HT-29 (cell line): ENCODE data around the gene ZNG1A. TPM values are rescaled to one million over a fixed set of nuclear protein-coding genes. Genes with fewer than 3 reads are reported as not detected.
"Not testable (repeated sequence)": the region's sequence is repeated elsewhere in the genome, so short reads cannot be mapped to it uniquely, and the experiment has no call there.

Source experiments
- DNase-seq: peaks from one replicate; pipeline ENCODE4 v3.0.0-alpha.2; 2015; ENCODE audit warnings: low spot score
- total RNA-seq: library from RNA; depleted of rRNA; stranded (reverse); fragments of >200 nt; shearing (Covaris generic); gene quantifications from 2 replicates; pipeline ENCODE4 v1.2.3, GENCODE V29; 2014; rRNA removed

The ZNG1A gene
- total RNA-seq, 1 experiment from 2014 or later, result 8.7 TPM

DNA sequence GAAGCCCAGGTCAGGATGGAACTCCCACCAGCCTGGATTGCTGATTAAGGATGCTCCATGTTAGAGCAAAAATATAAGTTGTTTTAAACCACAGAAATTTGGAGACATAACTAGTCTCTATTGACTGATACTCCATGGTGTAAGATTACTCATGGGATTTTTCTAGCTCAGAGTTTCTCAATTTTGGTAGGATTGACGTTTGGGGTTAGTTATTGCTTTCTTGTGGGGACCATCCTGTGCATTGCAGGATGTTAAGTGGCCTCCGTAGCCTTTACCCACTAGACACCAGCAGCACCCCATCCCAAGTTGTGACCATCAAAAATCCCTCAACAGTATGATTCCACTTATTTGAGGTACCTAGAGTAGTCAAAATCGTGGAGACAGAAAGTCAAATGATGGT lies 80.1 kb downstream of the ZNG1A start:
- DNase-seq, result not testable (repeated sequence)

DNA sequence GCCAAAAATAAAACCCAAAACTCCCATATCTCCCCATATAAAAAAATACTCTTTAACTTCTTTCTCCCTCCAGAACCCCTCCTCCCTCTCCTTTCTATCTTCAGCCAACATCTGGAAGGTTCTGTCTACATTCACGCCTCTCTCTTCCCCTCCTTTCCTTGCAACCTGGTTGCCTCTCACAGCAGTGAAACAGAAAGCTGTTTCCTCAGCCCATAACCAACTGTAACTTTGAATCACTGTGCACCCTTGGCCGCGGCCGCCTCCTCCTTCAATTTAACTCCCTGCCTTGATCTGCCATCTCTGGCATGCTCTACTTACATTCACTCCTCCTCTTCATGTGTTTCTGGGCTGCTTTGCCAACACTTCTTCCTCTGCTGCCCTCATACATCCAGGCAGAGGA lies 83.9 kb downstream of the ZNG1A start:
- not testable (repeated sequence) for DNase-seq

DNA sequence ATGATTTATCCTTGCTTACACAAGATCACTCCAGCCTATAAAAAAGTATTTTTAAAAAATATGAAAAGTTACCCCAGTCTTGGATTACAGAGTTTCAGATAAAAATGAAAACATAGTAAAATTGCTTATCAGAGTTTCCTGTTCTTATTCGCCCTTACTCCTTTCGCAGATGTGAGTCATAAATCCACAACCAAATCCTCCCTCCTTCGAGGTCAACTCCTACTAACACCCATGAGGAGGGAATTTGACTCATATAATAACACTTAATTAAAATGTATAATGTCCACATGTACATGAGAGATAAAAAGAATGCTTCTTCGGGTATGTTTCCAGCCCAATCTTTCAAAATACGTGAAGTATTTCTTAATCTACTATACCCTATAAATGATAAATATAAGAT lies 84.5 kb downstream of the ZNG1A start:
- not testable (repeated sequence) for DNase-seq

DNA sequence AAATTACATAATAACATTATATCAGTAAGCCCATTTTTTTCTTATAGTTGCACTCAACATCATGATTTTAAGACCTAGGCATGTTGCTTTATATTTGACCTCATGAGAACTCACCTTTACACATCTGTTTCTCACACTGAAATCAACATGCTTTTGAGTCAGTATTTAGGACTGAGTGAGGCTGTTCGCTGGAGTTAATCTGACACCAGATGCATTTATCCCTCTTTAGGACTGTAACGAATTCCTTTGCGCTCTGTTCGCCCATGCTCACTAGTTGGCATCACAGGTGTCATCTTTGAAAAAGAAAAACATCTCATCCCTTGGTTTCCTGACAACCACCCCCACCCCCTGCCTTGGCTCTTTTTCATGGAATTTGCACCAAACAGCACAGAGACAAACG lies 84.9 kb downstream of the ZNG1A start:
- not testable (repeated sequence) for DNase-seq

DNA sequence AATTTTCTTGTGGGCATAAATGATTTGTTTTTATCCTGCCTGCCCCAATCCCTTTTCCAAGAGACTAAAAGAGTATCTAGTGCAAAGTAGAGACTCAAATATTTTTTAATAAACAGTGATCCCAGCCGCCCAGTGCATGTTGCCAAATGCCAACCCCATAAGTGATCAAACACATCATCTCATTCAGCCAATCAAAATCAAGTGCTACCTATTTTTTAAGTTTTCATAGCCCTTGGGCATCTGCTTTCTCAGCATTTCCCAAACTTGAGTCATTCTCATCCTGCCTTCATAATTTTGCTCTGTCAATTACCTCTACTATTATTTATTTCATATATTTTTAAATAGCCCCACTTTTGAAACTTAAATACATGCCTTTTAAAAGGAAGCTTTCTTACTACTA lies 88.0 kb downstream of the ZNG1A start:
- not testable (repeated sequence) for DNase-seq

DNA sequence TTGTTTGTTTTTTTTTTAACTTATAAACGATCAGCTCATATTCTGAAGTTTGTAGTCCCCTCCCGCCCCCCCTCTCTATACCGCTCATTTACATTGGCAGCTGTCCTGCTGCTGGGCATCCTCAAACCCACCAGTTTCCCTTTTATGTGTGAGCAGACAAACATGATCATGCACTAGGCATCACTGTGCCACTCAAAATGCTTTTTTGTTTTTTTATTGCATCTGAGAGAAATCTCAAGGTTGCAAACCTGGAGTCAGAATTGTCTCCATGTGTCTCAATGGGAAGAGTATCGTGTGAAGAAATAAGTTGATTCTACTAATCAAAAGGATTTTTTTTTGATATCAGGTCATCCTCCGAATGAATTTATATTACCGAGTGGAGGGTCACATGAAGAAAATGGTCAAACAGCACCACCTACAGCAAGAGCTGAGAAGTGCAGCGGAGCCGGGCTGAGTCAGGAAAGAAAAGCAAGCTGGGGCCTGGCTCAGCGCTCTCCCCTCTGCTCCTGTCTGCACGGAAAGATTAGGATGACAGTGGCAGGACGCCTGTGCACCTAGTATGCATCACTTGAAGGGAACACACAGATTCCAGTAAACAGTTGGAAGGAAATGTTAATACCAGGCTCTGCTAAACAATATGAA lies 90.3 kb downstream of the ZNG1A start:
- DNase-seq, result not testable (repeated sequence)

DNA sequence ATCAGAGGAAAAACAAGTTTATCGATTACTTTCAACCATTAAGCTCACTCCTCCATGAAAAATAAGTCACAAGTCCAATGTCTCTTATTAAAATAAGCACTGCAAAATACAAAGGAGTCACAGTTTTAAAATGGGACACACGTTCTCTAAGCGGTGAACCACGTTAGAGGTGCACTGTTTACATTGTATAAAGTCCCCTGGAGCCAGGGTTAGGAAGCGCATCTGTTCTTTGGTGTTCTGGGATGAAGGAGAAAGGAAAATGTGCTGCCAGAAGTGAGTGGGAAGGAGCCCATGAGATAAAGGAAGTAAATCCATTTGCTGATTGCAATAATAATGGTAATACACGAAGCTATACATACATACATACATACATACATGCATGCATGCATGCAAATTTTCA lies 91.0 kb downstream of the ZNG1A start:
- DNase-seq, result not testable (repeated sequence)

DNA sequence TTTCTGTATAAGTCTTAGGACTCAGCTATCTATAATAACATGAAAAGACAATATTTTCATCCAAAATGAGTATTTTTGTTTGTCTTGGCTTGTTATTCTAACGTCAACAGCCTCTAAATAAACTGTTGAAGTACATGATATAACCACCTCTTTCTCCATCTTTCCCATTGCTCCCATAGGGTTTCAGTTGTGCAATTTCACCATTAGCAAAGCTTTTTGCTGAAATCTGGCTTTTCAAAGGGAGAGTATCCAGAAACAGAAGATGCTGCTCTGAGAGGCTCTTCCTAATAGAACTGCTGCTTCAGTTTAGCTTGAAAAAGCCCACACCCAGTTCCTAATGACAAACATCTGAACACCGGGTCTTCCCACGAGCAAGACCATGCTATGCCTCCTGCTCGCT lies 91.8 kb downstream of the ZNG1A start:
- not testable (repeated sequence) for DNase-seq

DNA sequence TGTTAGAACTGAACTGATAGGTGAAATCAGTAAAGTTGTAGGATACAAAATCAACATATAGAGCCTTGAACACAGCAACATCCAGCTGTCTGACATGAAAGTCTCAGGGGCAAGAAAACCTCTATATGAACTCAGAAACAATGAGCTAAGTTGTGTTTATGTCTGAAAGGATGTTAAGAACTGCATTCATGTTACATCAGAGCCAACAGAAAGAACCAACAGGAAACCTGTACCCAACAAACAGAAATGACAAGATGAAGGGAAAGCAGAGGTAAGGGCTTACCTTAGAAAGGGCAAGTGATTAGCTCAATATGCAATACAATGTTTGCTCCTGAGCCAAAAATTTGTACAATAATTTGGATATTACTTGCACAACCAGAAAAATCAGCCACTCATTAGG lies 92.2 kb downstream of the ZNG1A start:
- not testable (repeated sequence) for DNase-seq

DNA sequence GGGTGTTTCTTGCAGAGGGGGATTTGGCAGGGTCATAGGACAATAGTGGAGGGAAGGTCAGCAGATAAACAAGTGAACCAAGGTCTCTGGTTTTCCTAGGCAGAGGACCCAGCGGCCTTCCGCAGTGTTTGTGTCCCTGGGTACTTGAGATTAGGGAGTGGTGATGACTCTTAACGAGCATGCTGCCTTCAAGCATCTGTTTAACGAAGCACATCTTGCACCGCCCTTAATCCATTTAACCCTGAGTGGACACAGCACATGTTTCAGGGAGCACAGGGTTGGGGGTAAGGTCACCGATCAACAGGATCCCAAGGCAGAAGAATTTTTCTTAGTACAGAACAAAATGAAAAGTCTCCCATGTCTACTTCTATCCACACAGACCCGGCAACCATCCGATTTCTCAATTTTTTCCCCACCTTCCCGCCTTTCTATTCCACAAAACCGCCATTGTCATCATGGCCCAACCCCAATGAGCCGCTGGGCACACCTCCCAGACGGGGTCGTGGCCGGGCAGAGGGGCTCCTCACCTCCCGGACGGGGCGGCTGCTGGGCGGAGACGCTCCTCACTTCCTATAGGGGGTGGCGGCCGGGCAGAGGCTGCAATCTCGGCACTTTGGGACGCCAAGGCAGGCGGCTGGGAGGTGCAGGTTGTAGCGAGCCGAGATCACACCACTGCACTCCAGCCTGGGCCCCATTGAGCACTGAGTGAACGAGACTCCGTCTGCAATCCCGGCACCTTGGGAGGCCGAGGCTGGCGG lies 95.7 kb downstream of the ZNG1A start:
- DNase-seq, result not testable (repeated sequence)

DNA sequence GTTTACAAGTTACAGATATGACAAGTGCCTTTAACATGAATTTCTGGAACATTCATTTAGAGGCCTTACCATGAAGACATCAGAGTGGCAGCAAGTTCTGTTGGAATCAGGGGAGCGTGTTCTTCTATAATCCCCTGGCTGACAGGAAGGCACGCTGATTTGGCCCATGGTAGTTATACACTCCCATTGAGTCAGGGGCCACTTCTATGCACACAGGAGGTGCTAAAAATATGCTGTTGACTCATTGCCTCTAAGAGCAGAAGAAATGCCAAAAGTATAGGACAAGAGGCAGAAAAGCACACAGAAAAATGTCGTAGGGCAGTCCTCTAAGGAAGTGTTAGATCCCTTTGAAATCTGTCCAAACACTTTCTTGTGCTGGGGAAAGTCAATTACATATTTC lies 100.5 kb downstream of the ZNG1A start:
- not testable (repeated sequence) for DNase-seq

DNA sequence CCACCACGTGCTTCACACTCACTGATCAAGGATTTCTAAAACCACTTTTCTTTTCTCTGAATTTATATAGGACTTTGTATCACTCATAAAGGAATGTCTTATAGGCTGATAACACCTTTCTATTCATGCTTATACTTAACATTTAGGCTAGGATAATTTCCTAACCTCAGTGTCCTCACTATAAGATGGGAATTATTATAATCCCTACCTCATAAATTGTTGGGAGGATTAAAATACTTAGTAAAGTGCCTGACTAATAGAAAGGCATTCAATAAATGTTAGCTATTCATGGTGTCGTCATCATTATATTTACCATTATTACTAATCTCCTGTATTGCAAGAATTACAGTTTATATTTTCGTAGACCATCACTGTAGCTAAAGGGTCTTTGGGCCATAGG lies 102.5 kb downstream of the ZNG1A start:
- DNase-seq, result not testable (repeated sequence)

DNA sequence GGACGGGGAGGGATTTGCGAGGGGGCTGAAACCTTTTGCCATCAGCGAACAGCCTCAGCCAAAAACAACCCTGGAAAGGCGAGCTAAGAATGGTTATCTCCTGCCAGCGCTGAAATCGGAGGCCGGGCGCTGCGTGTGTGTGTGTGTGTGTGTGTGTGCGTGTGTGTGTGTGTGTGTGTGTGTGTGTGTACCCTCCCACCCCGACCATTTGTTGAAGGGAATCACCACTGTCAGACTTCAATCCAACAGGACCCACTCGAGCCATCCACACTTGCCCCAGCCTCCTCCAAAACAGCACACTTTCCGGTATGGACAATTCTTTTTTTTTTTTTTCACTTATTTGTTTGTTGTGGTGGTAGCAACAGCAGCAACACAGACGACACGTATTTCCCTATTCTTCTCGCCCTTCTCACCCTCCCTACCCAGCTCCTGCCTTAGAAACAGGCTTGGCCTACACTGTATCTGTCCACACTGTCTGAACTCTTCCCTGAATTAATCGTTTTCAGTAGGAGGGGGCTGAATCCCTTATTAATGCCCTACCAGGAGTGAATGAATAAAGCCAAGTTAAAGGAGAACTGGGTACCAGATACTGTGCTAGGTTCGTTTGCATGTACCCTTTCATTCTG lies 104.8 kb downstream of the ZNG1A start:
- not testable (repeated sequence) for DNase-seq

DNA sequence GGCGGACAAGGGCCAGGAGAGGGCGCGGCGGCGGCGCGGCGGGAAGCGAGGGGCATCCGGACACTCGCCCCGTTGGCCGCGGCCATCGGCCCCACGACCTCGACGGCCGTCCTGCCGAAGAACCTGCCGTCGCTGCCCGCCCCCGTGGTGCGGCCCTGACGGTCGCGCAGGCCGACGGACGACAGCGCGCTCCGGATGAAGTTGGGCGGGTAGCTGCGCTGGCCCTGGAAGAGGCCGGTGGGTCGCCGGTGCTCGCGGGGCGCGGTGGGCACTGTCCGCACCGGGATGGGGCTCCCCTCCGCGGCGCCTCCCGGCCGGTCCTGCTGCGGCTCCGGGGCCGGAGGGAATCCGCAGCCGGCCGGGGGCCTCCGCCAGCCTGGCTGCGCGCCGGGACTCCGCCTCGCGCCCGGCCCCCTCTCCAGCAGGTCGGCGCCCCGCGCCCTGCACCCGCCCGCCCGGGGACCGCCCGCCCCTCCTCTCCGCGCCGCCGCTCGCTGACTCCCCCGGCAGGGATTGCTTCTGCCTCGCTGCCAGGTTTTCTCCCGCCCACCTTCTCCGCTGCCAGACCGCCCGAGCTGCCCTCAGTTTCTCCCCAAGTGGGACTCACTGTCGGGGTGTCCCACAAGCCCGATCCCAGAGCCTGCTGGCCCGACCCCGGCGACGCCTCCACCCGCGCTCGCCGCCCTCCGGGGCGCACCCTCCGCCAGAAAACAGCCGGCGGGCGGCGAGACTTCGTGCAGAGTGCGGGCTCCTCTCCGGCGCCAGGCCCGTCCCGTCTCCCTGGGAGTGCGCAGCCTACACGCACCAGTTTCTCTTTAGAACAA lies 105.6 kb downstream of the ZNG1A start:
- DNase-seq, result not testable (repeated sequence)

Other genes starting within 250 kb of the ZNG1A start
- 12.8 and 18.2 TPM in 2 replicates for gene WASHC1, start 149.6 kb downstream of the ZNG1A start, total RNA-seq
- gene FOXD4, start 60.6 kb downstream of the ZNG1A start, total RNA-seq, result 0.31 and 0.73 TPM in 2 replicates
- gene DOCK8, start 35.8 kb upstream of the ZNG1A start, total RNA-seq, result not detected in 2 replicates